Dendritic cell treated with granulocyte-macrophage colony-stimulating factor and Interleukin-4, amounts not matched to agents 40 ng/mL and 50 ng/mL, for 4 days (primary cell): ENCODE data around the gene A4GNT.

Experiments
- H3K27ac Mint-ChIP-seq: one replicate; pipeline ENCODE4 v1.8.0; 2022; ENCODE audit warnings: mild to moderate bottlenecking, mixed read lengths
- H3K27me3 Mint-ChIP-seq: one replicate; pipeline ENCODE4 v1.8.0; 2022; ENCODE audit warnings: mild to moderate bottlenecking, mixed read lengths
- H3K36me3 Mint-ChIP-seq: one replicate; pipeline ENCODE4 v1.8.0; 2022; ENCODE audit warnings: low read depth, mixed read lengths
- H3K4me1 Mint-ChIP-seq: one replicate; pipeline ENCODE4 v1.8.0; 2022; ENCODE audit warnings: low read depth, mixed read lengths
- H3K4me3 Mint-ChIP-seq: one replicate; pipeline ENCODE4 v1.8.0; 2022; ENCODE audit warnings: mild to moderate bottlenecking, moderate library complexity, mixed read lengths
- H3K9me3 Mint-ChIP-seq: one replicate; pipeline ENCODE4 v1.8.0; 2022; ENCODE audit warnings: mixed read lengths
- intact Hi-C: fragments of 100-400 bp; cut with micrococcal nuclease; formaldehyde crosslinking; loops from one replicate; pipeline ENCODE4 v1.15.0; 2022

A4GNT gene

GRCh38 chr3:138079901-138080300 lies 52.3 kb downstream of the A4GNT start:
- H3K4me3 Mint-ChIP-seq = no peak overlapping the region
- H3K27me3 Mint-ChIP-seq = no peaks in the 10 kb centered on the region
- no peak overlapping the region for H3K27ac Mint-ChIP-seq
- peaks cover 21% of the 10 kb centered on the region for H3K4me1 Mint-ChIP-seq
- intact Hi-C loops = no loop called here
- no peaks in the 10 kb centered on the region for H3K9me3 Mint-ChIP-seq
- H3K36me3 Mint-ChIP-seq = peaks cover 89% of the 10 kb centered on the region

GRCh38 chr3:138078901-138079344 lies 53.3 kb downstream of the A4GNT start:
- Mint-ChIP-seq H3K4me1 (peaks cover 21% of the 10 kb centered on the region), H3K4me3 (no peak overlapping the region), H3K36me3 (peaks cover 89% of the 10 kb centered on the region), H3K9me3 (no peaks in the 10 kb centered on the region), H3K27ac (no peak overlapping the region), H3K27me3 (no peaks in the 10 kb centered on the region)
- intact Hi-C loops = no loop called here

- Mint-ChIP-seq H3K27me3 (no peaks in the 10 kb centered on the region), H3K9me3 (no peaks in the 10 kb centered on the region), H3K4me1 (peaks cover 17% of the 10 kb centered on the region), H3K36me3 (peaks cover 89% of the 10 kb centered on the region), H3K27ac (no peak overlapping the region), H3K4me3 (no peak overlapping the region)
- intact Hi-C loops = no loop called here
Measured at GRCh38 chr3:138078096-138078495, 54.1 kb downstream of the A4GNT start.
